MM.1S (cell line): Measurements from ENCODE around the gene PLSCR2.

ENCODE experiments used
- CTCF ChIP-seq: fragments of 300-600 bp; sonication (generic); IDR thresholded peaks from 2 replicates; pipeline ENCODE4 v1.5.1; 2016; ENCODE audit warnings: antibody characterized with exemption, low read length, mixed read lengths
- EZH2 ChIP-seq: fragments of 300-600 bp; sonication (generic); optimal IDR thresholded peaks from 2 replicates; pipeline ENCODE3; 2017; ENCODE audit warnings: low read depth, mild to moderate bottlenecking, antibody characterized with exemption, low read length, mixed read lengths

- TF ChIP-seq CTCF (no peak), EZH2 (no peak)
Measured at GRCh38 chr3:146469150-146470017, at the start of gene PLSCR2.
